Measurements from ENCODE around the gene CPT1A. TPM values are rescaled to one million over a fixed set of nuclear protein-coding genes. Genes with fewer than 3 reads are reported as not detected.

The CPT1A gene
- total RNA-seq, 1 experiment from 2014 or later = 36.3 TPM

DNA sequence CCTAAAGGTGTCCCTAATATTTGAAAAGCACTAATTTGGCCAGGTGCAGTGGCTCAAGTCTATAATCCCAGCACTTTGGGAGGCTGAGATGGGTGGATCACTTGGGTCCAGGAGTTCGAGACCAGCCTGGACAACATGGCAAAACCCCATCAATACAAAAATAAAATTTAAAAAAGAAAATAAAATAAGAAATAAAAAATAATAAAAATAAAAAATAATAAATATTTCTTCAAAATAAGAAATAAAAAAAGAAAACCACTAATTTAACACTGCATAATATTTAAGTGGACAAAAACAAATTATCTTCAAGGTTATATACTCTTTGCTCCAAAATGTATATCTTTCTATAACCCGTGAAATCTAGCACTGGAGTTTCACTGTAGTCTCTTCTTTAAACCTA, 32.9 kb downstream of the CPT1A start:
- no peaks in the 10 kb centered on the region for H3K79me2 ChIP-seq (ENCODE audit: low read depth)
- no peaks in the 10 kb centered on the region for H3K36me3 ChIP-seq (ENCODE audit: low read depth)
- CTCF ChIA-PET = no interaction called here
- H4K20me1 ChIP-seq (ENCODE audit: insufficient read depth) = peaks cover 13% of the 10 kb centered on the region; the same call in 1 of the 2 replicates
- intact Hi-C loops (cut with micrococcal nuclease; ENCODE audit: unreplicated experiment) = no loop called here
- no peaks in the 10 kb centered on the region for H3K9me3 ChIP-seq (ENCODE audit: insufficient read depth, low read depth)
- POLR2A ChIA-PET (ENCODE audit: unreplicated experiment) = no interaction called here
- BruUV-seq (replicated peaks) = no TSS peak
- no peak overlapping the region for H3K4me3 ChIP-seq
- no peak overlapping the region for H2AFZ ChIP-seq
- no peak for DNase-seq
- no peak overlapping the region for H3K27ac ChIP-seq
- no peak overlapping the region for H3K4me2 ChIP-seq
- H3K4me1 ChIP-seq (replicated peaks; ENCODE audit: insufficient read depth) = no peaks in the 10 kb centered on the region
- H3F3A ChIP-seq (ENCODE audit: insufficient read depth, low read depth) = no peaks in the 10 kb centered on the region
- no peaks in the 10 kb centered on the region for H3K27me3 ChIP-seq (ENCODE audit: insufficient read depth, low read depth)
- TF ChIP-seq, protein P1, sequence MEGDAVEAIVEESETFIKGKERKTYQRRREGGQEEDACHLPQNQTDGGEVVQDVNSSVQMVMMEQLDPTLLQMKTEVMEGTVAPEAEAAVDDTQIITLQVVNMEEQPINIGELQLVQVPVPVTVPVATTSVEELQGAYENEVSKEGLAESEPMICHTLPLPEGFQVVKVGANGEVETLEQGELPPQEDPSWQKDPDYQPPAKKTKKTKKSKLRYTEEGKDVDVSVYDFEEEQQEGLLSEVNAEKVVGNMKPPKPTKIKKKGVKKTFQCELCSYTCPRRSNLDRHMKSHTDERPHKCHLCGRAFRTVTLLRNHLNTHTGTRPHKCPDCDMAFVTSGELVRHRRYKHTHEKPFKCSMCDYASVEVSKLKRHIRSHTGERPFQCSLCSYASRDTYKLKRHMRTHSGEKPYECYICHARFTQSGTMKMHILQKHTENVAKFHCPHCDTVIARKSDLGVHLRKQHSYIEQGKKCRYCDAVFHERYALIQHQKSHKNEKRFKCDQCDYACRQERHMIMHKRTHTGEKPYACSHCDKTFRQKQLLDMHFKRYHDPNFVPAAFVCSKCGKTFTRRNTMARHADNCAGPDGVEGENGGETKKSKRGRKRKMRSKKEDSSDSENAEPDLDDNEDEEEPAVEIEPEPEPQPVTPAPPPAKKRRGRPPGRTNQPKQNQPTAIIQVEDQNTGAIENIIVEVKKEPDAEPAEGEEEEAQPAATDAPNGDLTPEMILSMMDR (conservative IDR thresholded peaks at IDR 0.05) = no peak
- TF ChIP-seq EZH2 (IDR thresholded peaks at IDR 0.05; ENCODE audit: low read depth) = no peak
- no peaks in the 10 kb centered on the region for H3K9me2 ChIP-seq (ENCODE audit: insufficient read depth)

- Histone ChIP-seq H3K4me3 (no peak overlapping the region), H3K9me3 (ENCODE audit: insufficient read depth, low read depth) (no peaks in the 10 kb centered on the region), H3K36me3 (ENCODE audit: low read depth) (no peaks in the 10 kb centered on the region), H3K27me3 (ENCODE audit: insufficient read depth, low read depth) (no peaks in the 10 kb centered on the region), H3K4me2 (no peak overlapping the region), H3K4me1 (replicated peaks; ENCODE audit: insufficient read depth) (no peaks in the 10 kb centered on the region), H3K9me2 (ENCODE audit: insufficient read depth) (no peaks in the 10 kb centered on the region), H3K79me2 (ENCODE audit: low read depth) (no peaks in the 10 kb centered on the region), H3F3A (ENCODE audit: insufficient read depth, low read depth) (no peaks in the 10 kb centered on the region), H2AFZ (no peak overlapping the region), H3K27ac (no peak overlapping the region), H4K20me1 (ENCODE audit: insufficient read depth) (0 out of 2 replicates have a peak, but pooled peaks cover 9% of the 10 kb centered on the region)
- BruUV-seq (replicated peaks) = no TSS peak
- ChIA-PET POLR2A (ENCODE audit: unreplicated experiment) (interaction anchor here (0.6 to 0.7 kb wide), 2 partner anchors 43 to 696 kb away, joined by 3 to 4 read pairs; no protein-coding TSS in a partner anchor), CTCF (interaction anchor here (0.6 kb wide), 2 partner anchors 12 to 686 kb away, joined by 4 read pairs; no protein-coding TSS in a partner anchor)
- TF ChIP-seq, protein P1 (conservative IDR thresholded peaks at IDR 0.05) = no peak
- TF ChIP-seq EZH2 (IDR thresholded peaks at IDR 0.05; ENCODE audit: low read depth) = no peak
- DNase-seq = no peak
- intact Hi-C loops (cut with micrococcal nuclease; ENCODE audit: unreplicated experiment) = no loop called here
Measured at GRCh38 chr11:68806931-68807844, 34.5 kb downstream of the CPT1A start.

GRCh38 chr11:68804786-68805185, 36.9 kb downstream of the CPT1A start:
- no peaks in the 10 kb centered on the region for H3K79me2 ChIP-seq (ENCODE audit: low read depth)
- H3K27ac ChIP-seq = no peak overlapping the region
- DNase-seq = no peak
- TF ChIP-seq, protein P1 (conservative IDR thresholded peaks at IDR 0.05) = no peak
- TF ChIP-seq EZH2 (IDR thresholded peaks at IDR 0.05; ENCODE audit: low read depth) = no peak
- no peak overlapping the region for H3K4me2 ChIP-seq
- H3F3A ChIP-seq (ENCODE audit: insufficient read depth, low read depth) = no peaks in the 10 kb centered on the region
- 0 out of 2 replicates have a peak, but pooled peaks cover 9% of the 10 kb centered on the region for H4K20me1 ChIP-seq (ENCODE audit: insufficient read depth)
- H3K9me3 ChIP-seq (ENCODE audit: insufficient read depth, low read depth) = no peaks in the 10 kb centered on the region
- H2AFZ ChIP-seq = no peak overlapping the region
- no peaks in the 10 kb centered on the region for H3K9me2 ChIP-seq (ENCODE audit: insufficient read depth)
- H3K4me3 ChIP-seq = no peak overlapping the region
- intact Hi-C loops (cut with micrococcal nuclease; ENCODE audit: unreplicated experiment) = no loop called here
- no peaks in the 10 kb centered on the region for H3K27me3 ChIP-seq (ENCODE audit: insufficient read depth, low read depth)
- H3K4me1 ChIP-seq (replicated peaks; ENCODE audit: insufficient read depth) = no peaks in the 10 kb centered on the region
- no TSS peak for BruUV-seq (replicated peaks)
- POLR2A ChIA-PET (ENCODE audit: unreplicated experiment) = no interaction called here
- H3K36me3 ChIP-seq (ENCODE audit: low read depth) = no peaks in the 10 kb centered on the region
- CTCF ChIA-PET = no interaction called here

Data from PC-9 (cell line).